IPS DF 19.7 (cell line): ENCODE data around the gene DHX58.

Experiments
- DNase-seq: peaks from one replicate; pipeline ENCODE4 v3.0.0-alpha.2; 2013; ENCODE audit warnings: low read depth, low spot score

The DHX58 gene

DNA sequence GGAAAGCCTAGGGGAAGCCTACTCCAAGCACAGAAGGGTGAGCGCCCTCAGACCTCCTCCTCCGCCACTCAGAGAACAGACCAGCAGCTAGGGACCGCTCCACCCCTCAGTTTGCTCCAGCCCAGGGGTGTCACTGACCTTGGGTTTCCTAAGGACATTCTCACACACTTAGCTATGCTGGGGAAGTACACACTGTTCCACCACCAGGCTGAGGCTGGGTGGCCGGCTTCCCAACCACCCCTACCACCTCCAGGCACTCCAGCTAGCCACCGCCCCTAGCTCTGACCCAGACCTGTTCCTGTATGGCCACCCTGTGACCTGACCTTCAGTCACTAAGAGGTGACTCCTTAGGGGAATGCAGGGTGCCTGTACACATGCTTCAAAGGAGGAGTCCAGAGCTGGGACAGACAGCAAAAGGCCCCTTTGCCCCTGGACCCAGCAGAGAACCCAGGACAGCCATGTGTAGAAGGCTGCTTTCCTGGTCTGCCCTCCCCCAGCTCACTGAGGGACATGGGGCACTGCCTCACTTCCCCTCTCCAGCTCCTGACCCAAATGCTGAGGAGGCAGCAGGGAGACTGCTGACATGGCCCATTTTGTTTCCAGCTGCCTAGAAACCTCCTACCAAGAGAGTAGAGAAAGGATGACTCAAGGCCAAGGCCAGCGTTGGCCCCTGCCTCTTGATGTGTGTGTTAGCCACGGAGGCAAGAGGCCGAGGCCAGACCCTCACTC lies 16.8 kb upstream of the DHX58 start:
- DNase-seq = no peak

DNA sequence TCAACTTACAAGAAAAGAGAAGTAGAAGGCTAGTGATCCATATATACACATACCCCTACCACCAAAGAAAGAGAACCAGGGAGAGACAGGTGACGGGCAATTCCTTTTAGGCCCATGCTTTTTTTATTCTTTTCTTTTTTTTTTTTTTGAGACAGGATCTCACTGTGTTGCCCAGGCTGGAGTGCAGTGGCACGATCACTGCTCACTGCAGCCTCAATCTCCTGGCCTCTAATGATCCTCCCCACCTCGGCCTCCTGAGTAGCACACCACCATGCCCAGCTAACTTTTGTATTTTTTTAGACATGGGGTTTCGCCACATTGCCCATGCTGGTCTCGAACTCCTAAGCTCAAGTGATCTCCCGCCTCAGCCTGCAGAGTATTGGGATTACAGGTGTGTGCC lies 14.9 kb upstream of the DHX58 start:
- no peak for DNase-seq

DNA sequence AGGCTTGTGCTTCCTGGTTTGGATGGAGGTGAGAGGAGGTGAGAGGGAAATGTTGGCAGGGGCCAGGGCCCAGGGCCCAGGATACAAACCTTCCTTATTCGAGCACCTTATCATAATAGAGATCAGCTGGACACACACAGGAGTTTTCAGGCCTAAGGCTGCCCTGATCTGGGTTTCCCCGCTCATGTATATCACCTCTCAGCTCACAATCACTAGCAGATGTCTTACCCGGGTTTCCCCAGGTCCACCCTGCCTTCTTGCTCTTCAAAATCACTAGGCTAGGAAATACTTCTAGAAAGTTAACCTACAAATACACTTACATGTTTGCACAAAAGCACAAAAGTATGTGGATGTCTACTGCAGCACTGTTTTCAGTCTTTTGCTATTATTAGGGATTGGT lies 14.3 kb upstream of the DHX58 start:
- no peak for DNase-seq

DNA sequence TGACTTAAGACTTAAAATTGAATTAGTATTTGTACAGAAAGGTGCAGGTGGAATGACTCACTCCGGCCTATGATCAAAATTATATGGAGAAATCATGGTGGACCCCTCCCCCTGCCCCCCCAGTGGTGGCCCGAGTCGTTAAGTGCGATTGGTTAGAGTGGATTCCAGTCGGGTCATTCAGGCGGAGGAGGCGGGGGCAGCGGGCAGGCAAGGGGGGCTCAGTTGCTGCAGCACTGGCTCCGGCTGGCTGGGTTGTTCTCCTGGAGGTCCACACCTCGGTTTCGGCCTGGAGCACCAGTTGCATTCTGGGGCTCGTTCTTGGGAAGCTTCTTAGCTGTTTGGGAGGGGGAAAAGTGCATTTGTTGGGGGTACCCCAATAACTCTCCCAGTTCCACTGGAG lies 13.1 kb upstream of the DHX58 start:
- no peak for DNase-seq

DNA sequence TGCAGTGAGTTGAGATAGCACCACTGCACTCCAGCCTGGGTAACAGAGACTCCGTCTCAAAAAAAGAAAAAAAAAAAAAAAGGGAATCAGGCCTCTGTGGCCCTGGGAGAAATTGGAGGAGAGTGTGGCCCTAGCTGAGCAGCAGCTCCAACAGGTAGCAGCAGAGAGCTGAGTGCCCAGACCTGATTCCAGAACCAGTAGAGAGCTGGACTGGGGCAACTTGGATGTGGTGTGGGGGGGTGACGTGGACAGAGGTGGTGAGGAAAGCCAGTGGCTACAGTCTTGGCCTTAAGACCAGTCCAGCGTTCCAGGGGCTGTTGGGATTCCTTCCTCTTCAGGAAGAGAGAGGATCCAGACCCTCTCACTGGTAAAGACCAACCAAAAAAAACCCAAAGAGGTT lies 11.7 kb upstream of the DHX58 start:
- no peak for DNase-seq

DNA sequence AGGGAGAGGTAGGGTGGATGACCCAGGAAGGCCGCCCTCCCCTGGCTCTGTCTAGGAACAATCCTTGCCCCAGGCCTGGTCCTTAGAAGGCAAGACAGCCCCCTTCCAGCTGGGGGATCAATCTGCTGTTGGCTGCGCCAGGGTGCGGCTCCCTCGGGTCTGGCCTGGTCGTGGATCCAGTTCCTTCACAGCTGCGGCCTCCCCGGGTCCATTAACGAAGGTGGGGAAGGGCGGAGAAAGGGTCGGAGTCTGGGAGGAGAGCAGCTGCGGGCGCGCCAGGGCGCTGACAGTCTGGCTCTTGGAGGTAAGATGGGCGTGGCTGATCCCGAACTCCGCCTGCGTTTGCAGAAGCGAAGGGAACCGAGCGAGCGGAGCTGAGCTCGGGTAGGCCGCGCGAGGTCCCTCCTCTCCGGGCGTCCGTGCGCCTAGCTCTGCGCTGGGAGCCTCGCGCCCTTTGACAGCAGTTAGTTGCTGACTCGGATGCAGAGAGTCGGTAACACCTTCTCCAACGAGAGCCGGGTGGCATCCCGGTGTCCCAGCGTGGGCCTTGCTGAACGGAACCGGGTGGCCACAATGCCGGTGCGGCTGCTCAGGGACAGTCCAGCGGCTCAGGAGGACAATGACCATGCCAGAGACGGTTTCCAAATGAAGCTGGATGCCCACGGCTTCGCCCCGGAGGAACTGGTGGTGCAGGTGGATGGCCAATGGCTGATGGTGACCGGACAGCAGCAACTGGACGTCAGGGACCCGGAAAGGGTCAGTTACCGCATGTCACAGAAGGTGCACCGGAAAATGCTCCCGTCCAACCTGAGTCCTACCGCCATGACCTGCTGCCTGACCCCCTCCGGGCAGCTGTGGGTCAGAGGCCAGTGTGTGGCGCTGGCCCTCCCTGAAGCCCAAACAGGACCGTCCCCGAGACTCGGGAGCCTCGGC lies 10.1 kb upstream of the DHX58 start, which contains the start of gene HSPB9:
HSPB9 (plus strand) TSS at position 434 of the 933 bp plus-strand sequence; CDS start at position 481, 47 bp downstream.
- DNase-seq = no peak

DNA sequence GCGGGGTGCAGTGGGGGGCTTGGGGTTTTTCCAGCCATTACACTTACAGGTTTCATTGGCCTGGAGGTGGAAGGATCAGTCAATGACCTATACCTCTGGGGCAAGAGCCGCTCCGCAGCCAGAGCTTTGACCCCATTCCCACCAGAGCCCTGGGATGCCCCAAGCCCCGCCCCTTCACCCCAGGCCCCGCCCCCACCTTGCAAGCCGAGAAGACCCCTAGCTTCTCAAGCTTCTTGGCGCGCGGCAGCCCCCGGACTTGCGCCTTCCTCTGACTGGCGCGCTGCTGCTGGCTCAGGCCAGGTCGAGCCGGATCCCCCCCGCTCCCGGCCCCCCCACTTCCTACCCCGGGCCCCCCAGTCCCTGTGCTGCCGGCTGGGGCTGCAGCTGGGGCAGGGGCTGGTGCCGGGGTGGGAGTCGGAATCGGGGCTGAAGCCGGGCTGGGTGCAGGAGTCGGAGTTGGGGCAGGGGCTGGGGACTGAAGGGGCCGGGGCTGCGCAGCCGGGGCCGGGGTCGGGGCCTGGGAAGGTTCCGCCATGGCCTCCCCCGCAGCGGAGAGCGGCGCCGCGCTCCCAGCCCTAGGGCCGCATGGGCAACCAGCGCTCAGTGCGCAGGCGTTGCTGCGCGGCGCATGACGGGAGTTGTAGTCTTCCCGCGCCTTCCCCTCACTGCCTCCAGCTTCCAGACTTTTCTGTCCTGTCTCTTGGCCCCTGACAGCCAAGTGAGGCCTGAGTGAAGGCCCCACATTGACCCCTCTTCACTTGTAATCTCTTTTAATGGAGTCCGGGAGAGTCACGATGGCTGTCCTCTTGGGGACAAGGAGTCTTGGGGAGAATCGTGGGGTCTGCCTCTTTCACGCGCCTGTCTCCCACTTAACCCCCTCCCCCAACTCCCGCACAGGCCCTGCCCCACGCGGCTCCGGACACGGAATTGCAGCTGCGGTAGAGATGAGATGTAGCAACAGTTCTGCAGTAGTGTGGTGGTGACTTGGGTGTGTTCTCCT lies 8.6 kb upstream of the DHX58 start, which contains the start of gene KAT2A:
KAT2A (minus strand) TSS at position 598 of the 1,000 bp plus-strand sequence; CDS start at position 535, 63 bp downstream.
- DNase-seq = no peak

DNA sequence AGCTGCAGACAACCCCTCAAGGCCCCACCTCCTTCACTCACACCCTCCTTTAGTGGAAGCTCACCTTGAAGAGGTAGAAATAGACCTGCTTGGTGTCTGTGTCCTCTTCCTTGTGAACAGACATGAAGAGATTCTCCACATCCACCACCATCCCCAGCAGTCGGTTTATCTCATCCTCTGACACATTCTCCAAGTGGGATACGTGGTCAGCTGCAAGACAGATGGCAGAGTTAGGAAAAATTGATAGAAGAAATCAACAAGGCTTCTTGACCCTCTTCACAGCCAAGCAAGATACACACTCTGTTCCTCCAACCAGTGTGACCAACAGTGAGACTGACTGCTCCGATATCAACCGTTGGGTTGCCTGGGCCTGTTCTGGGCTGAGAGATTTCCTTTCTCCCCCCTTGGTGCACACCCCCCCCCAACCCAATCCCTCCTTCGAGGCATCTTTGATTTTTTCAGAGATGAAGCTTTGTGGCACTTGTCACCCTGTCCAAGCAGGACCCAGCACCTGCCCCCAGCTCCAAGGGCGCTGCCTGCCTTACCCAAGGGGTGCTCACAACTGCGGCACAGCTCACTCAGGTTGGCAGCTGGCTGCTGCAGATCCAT lies 7.8 kb upstream of the DHX58 start:
- DNase-seq = no peak

DNA sequence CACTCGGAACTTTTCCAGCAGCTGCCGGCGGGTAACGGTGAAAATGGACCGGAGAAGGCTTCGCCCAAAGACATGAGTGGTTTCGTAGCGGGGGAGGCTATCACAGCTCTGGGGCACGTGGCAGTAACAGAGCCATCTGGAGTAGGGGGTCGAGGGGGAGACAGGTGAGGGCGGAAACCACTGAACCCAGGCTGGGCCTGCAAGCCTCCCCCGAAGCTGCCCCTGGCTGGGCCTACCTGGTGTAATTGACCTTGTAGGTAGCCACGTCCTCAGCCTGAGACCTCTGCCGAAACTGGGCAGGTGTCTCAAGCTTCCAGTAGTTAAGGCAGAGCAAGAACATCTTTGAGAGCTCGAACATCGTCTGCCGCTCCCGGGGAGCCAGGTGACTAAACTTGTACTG lies 6.8 kb upstream of the DHX58 start:
- no peak for DNase-seq

DNA sequence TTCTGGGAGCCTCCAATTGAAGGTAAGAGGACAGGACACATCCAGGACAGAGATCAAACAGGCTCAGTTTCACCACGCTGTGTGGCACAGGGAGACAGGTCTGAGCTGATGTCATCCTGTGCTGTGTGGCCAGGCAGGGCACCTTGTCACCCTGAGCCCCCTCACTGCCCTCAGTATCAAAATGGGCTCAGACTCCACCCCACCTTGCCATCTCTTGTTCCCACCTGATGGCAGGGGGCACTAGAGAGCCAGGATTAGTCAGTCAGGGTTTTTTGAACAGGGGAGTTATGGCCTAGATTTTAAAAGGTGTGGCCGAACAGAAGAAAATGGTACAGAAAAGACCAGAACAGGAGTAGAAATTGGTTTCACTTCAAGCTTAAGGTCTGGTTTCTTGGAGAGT lies 6.0 kb upstream of the DHX58 start:
- DNase-seq = no peak

DNA sequence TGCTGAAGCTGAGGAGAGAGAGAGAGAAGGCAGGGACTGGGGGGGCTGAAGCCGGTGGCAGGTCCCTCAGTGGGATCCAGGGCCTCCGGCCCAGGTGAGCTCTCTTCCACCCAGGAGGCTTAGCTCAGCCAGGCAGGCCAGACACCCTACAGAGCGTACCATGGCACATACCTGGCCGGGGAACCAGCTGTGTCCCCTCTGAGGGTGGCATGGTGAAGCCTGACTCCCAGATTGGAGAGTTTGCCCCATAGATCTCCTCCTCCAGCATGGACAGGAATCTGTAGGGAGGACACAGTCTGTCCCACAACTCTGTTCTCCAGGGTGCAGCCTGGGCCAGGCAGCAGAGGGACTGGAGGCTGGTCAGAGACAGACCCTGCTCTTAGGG lies 5.6 kb upstream of the DHX58 start:
- no peak for DNase-seq

DNA sequence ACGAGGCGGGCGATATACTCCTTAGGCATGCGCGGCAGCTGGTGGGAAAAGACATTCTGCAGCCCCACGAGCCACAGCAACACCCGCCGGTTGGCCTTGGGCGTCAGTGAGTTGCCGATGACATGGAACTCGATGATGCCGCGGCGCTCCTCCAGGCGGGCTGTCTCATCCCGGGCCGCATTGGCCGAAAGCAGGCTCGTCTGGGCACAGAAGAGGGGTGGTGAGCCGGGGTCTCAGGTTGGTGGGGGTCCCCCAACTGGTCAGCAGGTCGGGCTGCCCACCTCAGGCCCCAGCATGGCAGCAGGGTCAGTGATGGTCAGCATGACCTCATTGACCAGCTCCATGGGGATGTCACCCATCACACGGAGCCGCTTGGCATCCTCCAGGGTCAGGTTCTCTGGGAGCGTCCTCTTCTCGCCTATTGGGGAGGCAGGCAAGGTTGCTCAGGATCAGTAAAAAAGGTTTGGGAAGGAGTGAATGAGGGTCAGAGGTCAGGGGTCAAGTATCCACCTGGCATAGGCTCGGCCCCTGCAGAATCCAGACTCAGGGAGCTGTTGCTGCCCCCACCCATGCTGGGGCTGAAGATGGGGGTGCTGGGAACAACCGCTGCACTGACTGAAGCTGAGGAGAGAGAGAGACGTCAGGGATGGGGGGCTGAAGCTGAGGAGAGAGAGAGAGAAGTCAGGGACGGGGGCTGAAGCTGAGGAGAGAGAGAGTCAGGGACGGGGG lies 5.0 kb upstream of the DHX58 start:
- DNase-seq = no peak

DNA sequence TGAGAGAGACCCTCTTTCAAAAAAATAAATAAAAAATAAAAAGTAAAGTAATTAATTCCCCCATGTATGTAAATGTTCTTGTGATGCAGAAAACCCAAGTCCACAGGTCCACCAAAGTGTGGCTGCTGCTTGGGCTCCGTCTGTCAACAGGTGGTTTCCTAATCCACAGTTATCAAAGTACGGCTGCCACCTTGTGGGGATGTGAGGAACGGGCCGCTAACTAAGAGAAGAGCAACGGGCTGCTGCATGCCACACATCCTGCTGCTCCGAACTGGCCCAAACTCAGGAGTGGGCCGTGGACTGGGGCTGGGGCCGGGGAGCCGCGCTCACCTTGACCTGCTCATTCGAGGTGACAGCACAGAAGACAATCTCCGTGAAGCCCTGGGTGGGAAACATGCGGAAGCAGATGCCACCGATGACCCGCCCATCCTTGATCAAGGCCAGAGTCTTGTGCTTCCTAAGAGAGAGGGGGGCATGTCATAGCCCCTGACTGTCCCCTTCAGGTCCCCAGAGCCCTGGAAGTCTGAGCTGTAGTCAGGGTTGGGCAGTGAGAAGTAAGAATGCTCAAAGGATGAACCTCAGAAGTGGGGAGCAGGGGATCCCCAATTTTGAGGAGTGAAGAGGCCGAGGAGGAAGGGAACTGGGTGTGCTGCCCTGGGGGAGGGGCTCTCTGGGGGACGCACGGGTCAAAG lies 4.3 kb upstream of the DHX58 start:
- DNase-seq = no peak

DNA sequence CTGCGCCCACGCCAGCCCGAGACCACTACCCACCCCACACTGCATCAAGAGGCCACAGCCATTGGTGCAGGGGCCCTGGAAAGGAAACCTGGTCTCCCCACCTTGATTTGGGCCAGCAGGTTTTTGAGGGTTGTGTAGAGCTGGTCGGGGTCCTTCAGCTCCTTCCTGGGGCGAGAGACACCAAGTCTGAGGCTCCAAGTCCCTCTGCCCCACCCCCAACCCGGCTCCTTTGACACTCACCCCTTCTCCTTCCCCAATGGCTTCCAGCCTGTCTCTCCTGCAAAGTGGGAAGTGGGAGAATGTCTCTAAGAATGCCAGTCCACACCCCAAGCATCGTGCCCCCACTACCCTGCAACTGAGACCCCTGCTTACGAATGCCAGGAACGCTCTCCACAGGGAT lies 1.6 kb upstream of the DHX58 start:
- DNase-seq = no peak

DNA sequence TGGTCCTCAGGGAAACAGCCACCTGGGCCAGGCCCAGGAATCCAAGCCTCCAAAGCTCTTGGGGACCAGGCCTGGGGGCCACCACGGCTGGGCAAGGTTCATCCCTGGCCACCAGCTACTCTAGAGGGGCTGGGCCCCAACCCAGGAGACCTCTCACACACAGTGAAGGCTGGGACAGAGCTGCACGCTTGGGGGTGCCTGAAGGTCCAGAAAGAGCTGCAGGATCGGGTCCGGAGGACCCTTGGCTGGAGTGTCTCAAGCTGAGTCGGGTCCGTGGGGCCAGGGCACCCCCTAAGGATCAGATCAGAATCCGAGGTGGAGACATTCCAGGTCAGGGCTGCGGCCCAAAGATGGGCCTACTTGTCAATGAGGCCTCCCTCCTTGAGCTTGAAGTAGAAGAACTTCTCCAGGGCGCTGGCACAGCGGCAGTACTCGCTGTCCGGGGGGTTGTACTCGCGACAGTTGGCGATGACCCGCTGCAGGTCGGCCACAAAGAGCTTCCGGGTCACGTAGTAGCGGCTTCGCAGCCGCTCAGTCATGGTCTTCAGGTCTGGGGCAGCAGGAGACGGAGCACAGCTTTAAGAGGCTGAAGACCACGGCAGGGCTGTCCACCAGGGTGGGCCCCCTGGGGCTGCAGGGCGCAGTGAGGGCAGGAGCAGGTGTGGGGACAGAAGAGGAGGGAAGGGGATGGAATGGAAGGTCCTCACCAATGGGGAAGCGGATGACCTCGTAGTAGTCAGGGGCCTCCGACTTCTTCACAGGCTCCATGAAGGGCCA lies 967 bp upstream of the DHX58 start:
- no peak for DNase-seq

DNA sequence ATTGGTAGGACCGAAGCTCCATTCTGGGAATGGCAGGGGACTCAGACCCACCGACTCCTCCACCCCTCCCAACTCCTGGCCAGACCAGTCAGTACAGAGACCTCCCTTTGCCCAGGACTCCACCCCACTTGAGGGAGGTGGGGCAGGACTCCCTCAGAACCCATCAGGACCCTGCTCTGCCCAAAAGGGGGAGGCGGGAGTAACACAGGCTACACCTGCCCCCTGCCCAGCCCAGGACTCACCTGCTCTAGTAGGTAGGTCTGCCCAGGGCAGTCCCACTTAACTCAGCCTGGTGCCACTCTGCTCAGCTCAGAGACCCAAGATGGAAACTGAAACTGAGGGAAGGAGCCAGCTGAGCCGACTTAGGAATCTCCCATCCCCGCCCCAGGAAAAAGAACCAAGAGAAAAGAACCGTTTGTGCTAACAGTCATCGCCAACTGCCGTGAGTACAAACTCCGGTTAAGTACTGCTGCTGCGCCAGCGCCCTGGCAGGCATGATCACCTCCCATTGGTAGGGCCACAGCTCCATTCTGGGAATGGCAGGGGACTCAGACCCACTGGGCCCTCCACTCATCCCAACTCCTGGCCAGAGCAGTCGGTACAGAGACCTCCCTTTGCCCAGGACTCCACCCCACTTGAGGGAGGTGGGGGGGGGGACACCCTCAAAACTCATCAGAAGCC lies 503 bp downstream of the DHX58 start:
- no peak for DNase-seq

DNA sequence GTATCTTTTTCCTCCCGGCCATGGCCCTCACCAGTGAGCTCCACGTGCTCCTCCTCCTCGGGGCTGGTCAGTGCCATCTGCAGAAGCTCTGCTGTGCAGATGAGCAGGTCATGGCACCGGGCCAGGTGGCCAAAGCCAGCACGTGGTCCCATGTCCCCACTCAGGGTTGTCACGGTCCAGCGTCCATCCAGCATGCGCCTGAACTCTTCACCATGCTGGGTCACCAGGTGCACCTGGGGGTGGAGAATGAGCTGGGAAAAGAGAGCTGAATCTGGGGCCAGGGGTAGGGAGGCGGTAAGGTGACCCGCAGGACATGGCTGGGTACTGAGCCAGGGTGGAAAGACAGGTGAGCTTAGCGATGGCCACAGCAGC lies 1.3 kb downstream of the DHX58 start:
- DNase-seq = no peak
